SU-DHL-6 (cell line): ENCODE results near the gene ORAI2.
"Not testable (repeated sequence)": the region's sequence is repeated elsewhere in the genome, so short reads cannot be mapped to it uniquely, and the experiment has no call there.

Experiments
- EZH2phosphoT487 ChIP-seq: fragments of 200-600 bp; sonication (generic), shearing (Covaris generic); conservative IDR thresholded peaks from 2 replicates; pipeline ENCODE4 v1.6.1; 2018; ENCODE audit warnings: mild to moderate bottlenecking, antibody characterized with exemption, low read length, moderate library complexity, mixed read lengths
- TF ChIP-seq, protein P1 (sequence below): fragments of 200-600 bp; sonication (generic); IDR thresholded peaks from one replicate; pipeline ENCODE4 v1.5.1; 2017; ENCODE audit warnings: antibody characterized with exemption, mild to moderate bottlenecking, low read length, moderate library complexity; ENCODE audit not compliant: insufficient read depth, poor library complexity, severe bottlenecking

DNA sequence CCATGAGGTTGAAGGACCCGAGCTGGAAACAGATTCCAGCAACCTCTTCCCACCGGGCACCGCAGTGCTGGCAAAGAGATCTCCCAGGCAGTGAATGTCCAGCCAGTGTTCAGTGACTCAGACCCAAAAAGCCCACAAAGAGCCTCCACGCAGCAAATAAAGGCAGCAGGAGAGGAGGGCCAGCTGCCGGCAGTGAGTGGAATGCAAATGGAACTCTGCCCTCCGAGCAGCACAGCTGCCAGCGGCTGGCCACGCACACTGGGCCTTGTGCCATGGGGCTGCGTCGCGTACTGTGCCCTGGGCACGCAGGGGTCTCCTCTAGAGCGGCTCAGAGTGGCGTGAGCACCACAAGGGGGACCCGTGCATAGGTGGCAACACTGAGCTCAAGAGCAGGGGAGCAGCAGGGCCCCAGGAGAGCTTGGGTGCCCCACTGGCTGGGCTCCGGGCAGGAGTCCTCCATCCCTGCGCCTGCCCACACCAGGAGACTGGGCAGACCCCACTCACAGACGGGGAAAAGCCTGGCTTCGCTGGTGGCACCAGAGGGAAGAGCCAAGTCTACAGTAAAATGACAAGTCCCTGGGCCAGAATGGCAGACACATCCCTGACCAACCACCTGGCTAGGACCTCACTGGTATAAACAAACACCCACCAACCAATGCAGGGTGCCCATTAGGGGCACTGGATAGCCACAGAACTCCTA is 41.5 kb downstream of the ORAI2 start:
- TF ChIP-seq, protein P1, sequence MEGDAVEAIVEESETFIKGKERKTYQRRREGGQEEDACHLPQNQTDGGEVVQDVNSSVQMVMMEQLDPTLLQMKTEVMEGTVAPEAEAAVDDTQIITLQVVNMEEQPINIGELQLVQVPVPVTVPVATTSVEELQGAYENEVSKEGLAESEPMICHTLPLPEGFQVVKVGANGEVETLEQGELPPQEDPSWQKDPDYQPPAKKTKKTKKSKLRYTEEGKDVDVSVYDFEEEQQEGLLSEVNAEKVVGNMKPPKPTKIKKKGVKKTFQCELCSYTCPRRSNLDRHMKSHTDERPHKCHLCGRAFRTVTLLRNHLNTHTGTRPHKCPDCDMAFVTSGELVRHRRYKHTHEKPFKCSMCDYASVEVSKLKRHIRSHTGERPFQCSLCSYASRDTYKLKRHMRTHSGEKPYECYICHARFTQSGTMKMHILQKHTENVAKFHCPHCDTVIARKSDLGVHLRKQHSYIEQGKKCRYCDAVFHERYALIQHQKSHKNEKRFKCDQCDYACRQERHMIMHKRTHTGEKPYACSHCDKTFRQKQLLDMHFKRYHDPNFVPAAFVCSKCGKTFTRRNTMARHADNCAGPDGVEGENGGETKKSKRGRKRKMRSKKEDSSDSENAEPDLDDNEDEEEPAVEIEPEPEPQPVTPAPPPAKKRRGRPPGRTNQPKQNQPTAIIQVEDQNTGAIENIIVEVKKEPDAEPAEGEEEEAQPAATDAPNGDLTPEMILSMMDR = not testable (repeated sequence)
- TF ChIP-seq EZH2phosphoT487 = not testable (repeated sequence)
